Measurements from ENCODE around the gene KLKB1.
"Not testable (repeated sequence)": the region's sequence is repeated elsewhere in the genome, so short reads cannot be mapped to it uniquely, and the experiment has no call there.

KLKB1 gene

DNA sequence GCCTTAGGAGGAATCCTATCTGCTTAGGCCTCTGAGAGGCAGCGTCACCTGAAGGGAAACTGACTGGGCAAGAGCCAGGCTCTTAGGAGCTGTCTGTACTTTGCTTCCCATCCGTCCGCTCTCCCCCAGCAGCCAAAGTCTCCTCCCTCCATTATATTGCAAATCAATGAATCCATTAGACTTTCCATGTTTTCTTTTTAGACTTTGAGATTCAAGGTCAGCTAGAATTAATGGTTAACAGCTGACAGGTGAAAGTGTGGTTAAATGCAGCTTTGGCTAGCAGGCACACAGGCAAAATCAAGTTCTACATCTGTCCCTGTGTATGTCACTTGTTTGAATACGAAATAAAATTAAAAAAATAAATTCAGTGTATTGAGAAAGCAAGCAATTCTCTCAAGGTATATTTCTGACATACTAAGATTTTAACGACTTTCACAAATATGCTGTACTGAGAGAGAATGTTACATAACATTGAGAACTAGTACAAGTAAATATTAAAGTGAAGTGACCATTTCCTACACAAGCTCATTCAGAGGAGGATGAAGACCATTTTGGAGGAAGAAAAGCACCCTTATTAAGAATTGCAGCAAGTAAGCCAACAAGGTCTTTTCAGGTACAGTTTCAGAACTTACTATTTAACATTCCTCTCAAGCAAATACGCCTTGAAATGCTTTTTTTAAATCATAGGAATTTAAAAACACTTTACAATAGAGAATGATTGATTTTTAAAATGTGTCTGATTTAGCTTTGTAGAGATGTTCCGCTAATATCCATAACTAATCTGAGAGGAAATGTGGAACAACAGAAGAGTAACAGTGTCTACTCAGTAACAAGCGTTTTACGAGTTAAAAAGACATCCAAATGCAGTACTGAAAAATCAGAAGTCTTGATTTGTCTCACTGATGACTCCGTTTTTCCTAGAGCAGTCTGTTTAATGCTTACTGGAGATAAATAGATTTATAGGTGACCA lies 38.7 kb downstream of the KLKB1 start, which contains the start of gene F11:
Gene F11 (plus strand): TSS at position 507 of the 970 bp plus-strand sequence. CDS start 948 bp downstream, outside the sequence.
- DNase-seq, result no peak

DNA sequence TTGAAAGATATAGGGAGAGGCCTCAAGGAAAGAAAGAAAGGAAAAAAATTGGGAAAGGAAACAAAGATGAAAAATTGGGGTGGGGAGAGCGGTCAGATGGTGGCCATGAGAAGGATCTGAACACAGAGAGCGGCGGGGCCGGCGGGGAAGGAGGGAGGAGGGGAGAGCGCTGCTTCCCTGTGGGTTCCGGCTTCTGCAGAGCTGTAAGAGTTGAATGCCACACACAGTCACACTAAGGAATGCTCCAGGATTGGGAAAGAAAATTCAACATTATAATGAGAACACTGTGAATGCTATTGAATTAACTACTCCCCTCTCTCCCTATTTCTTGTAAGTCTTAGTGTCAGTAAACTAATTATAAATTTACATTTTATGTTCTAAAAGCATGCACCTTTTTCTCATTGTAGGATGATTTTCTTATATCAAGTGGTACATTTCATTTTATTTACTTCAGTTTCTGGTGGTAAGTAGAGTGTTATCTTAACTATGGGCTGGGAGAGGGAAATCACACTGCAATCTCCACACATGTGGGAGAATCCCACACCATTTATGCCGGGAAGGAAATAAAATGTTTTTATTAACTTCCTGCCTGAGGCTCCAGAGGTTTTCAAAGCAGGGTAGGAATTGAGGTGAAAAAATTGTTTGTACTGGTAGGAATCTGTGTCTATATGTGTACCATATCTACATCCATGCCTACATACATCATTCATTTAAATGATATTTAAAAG lies 39.6 kb downstream of the KLKB1 start:
- DNase-seq, result peak; percentile 28

DNA sequence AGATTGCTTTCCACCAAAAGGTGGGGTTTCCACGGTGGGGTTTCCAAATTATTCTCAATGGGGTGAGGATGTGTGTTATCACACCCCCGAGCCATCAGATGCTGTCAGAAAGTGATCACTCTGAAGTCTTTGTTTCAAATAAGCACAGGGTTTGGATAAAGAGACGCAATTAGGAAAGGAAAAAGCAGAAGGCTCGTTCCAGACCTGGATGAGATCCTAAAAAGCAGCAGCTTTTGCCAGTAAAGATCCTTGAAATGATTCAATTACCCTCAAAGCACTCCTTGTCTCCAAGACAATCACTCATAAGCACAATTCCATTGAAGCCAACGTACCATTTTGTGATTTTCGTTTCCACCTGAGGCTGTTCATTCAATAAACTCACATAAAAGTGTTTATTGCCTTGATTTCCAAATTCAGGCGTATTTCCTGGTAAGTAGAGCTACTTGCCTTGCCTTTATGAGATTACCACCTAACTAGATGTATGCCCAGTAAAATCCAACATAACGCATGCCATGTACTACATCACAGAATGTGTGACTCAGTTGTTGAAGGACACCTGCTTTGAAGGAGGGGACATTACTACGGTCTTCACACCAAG lies 43.9 kb downstream of the KLKB1 start:
- no peak for DNase-seq

DNA sequence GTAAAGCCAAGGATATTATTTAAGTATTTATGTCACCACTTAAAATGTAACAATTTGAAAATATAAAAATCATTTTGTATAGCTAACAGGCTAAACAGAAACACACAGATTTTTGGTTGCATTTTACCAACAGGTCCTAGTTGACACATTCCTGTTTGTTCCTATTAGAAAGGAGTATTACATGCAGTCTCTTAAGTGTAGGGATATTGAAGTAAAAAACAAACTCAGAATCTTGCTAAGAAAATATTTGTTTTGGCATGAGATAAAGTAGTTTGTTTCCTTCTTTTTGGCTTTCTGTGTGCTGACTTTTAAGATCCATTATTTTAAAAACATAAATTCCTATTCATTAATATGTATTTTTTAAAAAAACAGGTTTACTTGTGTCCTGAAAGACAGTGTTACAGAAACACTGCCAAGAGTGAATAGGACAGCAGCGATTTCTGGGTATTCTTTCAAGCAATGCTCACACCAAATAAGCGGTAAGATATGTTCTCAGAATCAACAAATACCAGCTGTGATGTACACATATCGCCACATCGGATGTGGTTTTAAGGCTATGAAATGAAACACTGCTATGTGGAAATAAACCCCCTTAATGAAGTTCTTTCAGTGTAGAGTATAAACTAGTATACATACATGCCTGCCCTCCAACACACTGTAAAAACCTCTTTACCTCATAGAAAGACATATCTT lies 45.5 kb downstream of the KLKB1 start:
- DNase-seq, result no peak

DNA sequence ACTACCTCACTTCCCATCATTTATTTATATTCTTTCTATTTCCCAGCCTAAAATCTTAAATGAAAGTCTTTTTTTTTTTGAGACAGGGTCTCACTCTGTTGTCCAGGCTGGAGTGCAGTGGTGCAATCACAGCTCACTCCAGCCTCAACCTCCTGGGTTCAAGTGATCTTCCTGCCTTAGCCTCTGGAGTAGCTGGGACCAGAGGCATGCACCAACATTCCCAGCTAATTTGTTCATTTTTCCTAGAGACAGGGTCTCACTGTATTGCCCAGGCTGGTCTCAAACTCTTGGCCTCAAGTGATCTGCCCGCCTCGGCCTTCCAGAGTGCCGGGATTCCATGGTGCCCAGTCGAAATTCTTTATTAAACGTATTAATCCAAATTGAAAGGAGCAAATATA lies 46.1 kb downstream of the KLKB1 start:
- DNase-seq, result not testable (repeated sequence)

DNA sequence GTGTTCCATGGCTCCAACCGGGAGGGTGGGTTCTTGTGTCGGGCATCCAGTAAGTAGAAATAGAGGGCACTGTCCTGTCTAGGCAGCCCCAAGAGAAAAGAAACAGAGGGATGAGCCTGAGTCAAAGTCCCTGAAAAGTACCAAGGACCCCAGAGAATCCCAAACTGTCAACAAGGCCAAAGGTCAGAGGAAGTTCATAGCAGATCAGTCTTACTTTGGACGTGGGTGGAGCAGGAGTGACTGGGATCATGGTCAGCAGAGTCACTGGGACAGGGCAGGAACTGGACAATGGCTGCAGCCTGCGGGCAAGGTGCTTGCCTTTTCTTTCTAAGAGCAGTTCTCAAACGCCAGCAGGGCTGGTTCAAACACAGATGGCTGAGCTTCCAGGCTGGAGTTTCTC lies 56.0 kb downstream of the KLKB1 start:
- no peak for DNase-seq

DNA sequence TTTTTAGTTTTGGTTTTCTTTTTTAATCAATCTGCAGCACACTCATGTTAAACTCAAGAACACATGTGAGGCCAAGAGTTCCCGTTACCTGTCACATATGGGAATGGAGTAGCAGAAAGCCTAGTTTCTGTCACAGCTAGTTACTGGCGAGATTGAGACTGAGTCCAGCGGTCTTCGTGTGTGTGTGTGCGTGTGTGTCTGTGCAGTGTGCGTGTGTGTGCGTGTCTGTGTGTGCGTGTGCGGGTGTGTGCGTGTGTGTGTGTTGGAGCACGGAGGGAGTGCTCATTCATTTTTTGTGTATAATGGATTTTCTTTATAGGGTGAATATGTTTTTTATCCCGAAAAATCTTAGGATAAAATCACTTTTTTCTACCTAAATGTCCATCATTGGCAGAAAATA lies 57.8 kb downstream of the KLKB1 start:
- DNase-seq, result no peak

DNA sequence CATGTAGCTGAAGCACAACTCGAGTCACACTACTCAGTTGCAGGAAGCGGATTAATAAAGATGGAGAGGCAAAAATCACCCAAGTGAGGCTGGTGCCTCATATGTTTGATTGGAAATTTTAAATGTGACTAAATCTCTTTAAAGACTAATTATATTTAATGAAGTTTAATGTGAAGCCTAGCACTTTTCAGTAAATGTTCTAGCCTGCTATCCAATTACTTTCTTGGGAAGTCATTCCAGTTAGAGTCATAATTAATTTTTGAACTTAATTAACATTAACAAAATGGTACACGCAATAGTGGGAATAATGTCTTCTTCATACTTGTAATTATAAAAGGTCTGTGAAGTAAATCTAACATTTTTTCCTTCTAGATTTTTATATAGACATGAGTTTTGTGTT lies 59.3 kb downstream of the KLKB1 start:
- no peak for DNase-seq

DNA sequence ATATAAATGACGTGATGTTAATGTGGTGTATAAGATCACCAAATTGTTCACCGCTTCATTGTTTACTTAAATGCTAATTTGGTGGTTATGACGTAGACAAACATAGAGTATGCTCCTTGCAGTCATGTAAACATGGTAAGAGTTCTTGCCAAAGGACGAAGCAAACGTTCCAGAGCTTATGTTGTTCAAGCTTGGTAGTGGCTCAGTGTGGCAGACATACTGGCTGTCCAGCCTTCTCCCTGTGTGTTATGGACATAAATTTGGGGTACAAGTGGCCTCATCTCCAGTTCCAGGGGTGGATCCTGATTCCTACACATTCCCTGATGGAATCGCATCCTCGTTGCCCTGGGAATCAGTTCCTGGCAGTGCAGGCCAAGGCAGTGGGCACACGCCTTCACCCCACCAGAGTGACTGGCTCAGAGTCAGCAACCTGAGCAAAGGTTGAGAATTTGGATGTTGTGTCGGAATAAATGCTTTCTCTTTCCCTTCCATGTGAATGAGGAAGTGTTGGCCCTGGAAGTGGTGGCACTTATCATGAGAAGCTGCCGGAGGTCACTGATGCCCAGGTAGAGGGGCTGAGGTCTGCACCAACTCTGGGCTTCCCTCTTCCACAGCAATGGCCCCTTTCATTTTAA lies 64.1 kb downstream of the KLKB1 start:
- DNase-seq, result no peak

DNA sequence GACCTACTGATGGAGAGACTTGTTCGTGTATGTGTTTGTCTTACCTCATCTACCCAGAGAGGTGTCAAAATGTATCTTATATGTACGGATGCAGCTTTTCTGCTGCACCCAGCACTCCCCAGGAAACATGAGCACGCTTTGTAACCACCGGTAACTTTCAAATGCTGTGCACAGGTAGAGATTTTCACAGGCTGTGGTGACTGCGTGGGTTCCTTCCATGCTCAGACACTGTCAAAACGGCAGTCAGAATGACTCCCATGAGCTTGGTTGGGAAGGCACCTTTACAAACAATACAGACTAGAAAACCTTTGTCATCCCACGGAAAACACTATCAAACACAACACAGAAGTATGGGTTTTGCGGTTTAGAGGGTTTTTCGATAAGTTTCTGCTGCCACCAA lies 66.9 kb downstream of the KLKB1 start:
- DNase-seq, result no peak

DNA sequence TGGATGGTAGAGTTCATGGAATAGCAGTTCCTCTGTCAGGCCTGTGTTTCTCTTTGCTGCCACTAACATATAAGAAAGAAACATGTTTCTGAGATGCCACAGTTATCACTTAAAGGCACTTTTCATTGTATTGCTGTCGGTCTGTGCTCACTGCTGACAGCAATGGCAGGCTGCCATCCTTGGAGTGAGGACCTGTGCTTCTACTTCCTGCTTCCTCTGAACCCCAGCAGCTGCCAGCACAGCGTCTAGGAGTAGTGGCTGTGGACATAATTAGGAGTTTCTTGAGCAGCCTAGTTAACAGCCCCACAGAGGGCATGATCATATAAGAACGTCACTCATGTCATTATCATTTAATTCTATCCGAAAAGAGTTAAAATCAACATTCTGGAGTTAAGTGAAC lies 69.2 kb downstream of the KLKB1 start:
- DNase-seq, result no peak

DNA sequence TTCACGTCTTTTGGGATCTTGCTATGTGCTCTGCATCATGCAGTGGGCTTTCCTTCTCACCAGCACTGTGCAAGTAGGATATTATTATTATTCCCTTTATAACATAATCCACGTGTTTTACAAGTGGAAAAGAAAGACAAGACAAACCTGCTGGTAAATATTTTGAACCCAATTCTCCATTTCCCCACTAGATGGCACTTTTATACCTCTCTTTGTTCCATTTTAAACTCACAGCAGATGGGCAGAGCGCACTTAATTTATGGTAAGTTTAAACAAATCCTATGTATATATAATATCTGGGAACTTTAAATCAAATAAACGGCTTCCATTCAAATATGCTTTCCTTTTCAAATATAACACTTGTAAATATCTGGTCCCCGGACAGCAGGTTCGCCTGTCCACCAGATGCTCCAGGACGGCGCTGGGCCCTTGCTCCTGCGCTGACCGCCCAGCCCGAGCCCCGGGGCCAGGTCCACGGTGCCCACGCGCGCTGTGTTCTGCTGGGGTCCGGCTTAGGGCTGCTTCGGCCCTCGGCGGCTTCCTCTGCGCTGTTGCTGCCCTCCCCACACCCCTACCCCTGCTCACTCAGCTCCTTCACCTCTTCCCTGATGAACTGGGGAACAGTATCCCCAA lies 69.8 kb downstream of the KLKB1 start:
- DNase-seq, result peak; percentile 58

DNA sequence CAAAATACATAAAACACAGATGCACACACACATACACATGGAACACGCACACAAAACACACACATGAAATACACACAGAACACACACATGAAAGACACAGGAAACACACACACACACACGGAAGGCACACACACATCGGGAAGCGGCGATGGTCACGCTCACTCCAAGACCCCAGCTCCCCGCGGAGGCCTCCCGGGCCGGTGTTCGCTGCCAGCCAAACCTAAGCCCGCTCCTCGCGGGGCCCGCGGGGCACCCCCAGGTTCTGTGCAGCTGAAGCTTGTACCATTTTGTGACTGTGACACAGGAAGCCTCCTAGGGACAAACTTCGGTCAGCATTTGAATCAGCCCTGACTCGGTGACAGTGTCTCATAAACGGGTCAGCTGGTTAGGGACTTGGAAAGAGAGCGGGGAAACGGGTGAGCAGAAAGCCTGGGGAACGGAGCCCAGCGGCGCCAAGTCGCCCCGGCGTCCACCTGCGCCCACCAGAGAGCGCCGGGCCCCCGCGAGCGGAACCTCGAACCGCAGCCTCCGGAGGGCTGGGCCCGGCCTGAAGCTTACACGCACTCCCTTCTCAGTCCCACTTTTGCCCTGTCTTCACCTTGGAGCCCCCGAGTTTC lies 70.8 kb downstream of the KLKB1 start:
- no peak for DNase-seq

DNA sequence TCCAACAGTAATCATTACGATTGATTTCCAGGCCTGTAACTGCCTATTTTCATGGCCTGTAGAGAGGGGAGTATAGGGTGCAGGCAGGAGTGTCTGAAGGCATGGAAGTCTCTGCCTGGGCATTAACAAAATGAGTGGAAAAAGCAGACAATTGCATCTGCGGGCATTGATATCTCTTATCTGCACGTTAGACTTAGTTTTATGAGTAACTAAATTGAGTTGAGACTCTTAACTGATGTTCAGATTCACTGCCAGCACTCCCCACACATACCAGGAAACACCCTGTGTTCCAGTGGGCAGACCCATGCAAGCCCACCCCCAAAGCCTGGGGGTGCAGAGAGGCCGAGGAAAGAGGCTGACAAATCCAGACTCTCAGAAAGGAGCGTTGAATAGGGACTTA lies 72.0 kb downstream of the KLKB1 start:
- DNase-seq, result no peak

DNA sequence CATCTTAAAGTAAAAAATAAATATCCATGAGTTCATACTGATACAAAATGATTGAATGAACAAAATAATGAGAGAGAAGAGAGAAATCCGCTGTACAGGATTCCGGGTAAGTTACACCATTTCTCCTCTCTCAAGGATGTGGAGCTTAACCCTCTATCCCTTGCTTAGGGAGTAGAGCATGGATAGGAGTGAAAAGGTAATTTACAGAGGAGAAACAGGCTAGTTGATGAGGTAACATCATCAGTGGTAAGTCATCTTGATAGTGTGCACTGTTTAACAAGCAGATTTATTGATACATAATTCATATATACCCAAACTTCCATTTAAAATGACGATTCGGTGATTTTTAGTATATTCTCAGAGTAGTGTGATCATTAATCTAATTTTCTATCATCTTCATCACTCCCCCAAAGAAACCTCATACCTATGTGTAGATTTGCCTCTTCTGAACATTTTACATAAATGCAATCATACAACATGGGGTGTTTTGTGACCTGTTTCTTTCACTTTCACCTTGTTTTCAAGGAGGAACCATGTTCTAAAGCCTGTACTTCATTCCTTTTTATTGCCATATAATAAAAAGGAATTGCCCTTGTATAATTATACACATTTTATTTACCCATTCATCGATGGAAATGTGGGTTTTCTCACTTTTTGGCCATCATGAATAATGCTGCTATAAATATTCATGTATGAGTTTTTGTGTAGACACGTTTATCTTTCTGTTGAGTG lies 73.5 kb downstream of the KLKB1 start:
- no peak for DNase-seq

DNA sequence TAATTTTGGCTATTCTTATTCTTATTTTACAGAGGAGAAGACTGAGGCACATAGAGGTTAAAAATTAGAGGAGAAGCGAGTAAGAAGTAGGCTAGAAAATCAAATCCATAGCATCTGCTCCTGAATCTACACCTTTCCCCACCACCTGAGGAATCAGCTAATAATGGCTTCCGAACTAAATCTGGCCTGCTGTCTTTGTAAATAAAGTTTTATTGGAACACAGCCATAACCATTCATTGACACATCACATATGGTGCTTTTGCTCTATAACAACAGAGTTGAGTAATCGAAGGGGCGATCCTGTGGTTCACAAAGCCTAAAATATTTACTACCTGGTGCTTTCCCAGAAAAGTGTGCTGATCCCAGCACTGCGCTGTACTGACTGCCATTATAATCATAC lies 76.9 kb downstream of the KLKB1 start:
- no peak for DNase-seq

DNA sequence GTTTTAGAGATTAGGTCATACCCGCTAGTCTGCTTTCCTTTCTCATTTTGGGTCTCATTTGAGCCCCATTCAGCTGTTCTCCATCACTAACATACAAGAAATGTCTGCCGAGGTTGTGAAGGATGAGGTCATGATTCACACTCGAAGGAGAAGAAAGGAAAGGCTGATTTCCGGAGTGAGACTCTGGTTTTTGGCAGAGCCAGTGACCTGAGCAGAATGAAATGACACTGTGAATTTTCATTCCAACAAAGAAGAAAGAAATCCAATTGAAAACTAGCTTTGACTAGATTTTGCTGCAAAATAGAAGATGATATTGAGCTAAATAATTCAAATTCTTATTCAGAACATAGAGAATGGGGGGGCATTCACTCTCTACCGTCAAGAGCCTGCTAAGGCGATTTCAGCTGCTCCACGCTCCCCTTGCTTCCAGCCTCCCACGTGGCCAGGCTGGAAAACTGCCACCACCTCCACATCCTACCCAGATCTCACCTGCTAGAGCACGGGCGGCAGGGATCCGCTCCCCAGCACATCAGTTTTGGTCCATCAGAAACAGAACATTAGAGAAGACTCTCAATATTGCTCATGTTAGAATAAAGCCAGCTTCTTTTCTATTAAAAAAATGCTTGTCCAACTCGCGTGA lies 77.7 kb downstream of the KLKB1 start:
- DNase-seq, result no peak

DNA sequence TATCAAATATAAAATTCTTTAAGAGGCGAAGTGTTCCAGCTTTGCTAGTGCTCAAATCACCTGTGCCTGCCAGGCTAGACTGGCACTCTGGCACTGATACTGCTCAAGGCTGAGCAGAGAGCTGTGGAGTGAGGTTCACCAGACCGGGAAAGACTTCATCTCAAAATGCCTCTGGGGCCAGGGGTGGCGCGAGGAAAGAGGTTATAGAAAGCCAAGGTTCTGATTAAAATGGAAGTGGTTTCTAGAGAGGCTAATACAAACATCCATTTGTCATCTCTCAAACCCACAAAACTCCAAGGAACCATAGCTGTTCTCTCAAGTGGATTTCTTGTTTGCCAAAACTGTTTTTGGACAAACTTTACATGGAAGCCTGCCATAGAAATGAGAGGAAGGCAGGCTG lies 80.2 kb downstream of the KLKB1 start:
- DNase-seq, result no peak

DNA sequence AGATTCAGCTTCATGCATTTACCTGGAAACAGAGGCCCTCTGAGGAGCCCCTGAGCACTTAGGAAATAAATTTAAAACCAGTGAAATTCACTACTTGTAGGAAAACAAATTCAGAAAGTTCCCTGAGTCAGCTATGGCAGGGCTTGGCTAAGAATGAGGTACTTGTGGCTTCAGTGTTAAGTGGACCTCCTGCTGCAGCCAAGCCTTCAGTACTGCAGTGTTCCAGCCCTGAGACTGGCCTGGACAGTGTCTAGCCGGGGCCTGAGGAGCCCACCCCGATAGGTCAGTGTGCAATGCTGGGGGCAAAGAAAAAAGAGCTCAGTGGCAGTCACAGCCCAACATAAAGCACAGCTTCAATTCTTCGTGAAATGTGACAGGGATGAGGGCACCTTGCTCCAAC lies 80.6 kb downstream of the KLKB1 start:
- no peak for DNase-seq

Measured in fibroblast of skin of right quadriceps (primary cell).